Measurements from ENCODE around the gene SWAP70. TPM values are rescaled to one million over a fixed set of nuclear protein-coding genes. Genes with fewer than 3 reads are reported as not detected.
A peak's percentile ranks its signal among the peaks of the same experiment; 100 is the strongest.

Gene SWAP70
- total and polyA plus RNA-seq, 2 of the 13 experiments (the other 11 are each of a cell fraction or from before 2014, with no cell fraction given) = 4.6 to 8.7 TPM

GRCh38 chr11:9765320-9766101, 101.6 kb downstream of the SWAP70 start (continued):
- peak; percentile 58; the same call in 1 of the 2 replicates for TF ChIP-seq ZNF362 (CRISPR knock-in tag; IDR thresholded peaks at IDR 0.05; ENCODE audit: borderline replicate concordance)
- TF ChIP-seq CTCF (CRISPR knock-in tag; IDR thresholded peaks at IDR 0.05) = peak; percentile 28; the same call in 1 of the 2 replicates
- TF ChIP-seq ZNF24 (IDR thresholded peaks at IDR 0.05) = no peak
- TF ChIP-seq ZNF639 (CRISPR knock-in tag; conservative IDR thresholded peaks at IDR 0.05) = 0 out of 2 replicates have a peak, but pooled peaks have one; percentile 35
- TF ChIP-seq LCORL (IDR thresholded peaks at IDR 0.05) = no peak
- TF ChIP-seq LCORL (CRISPR knock-in tag; IDR thresholded peaks at IDR 0.05) = peak; percentile 97
- TF ChIP-seq GRHL1 (CRISPR knock-in tag; conservative IDR thresholded peaks at IDR 0.05) = no peak
- TF ChIP-seq IRF1 (CRISPR knock-in tag; IDR thresholded peaks at IDR 0.05; ENCODE audit: low read depth) = no peak
- peak; percentile 72; the same call in 1 of the 2 replicates for TF ChIP-seq ZNF766 (CRISPR knock-in tag; IDR thresholded peaks at IDR 0.05; ENCODE audit: borderline replicate concordance)
- TF ChIP-seq ZNF878 (CRISPR knock-in tag; IDR thresholded peaks at IDR 0.05) = peak; percentile 61; the same call in 1 of the 2 replicates
- TF ChIP-seq HMGXB4 (CRISPR knock-in tag; IDR thresholded peaks at IDR 0.05; ENCODE audit: borderline replicate concordance in 1 of 2, low read depth in 1 of 2) = peak; percentile 55 to 75; a peak in 3 of 4 replicates
- TF ChIP-seq ZNF468 (CRISPR knock-in tag; IDR thresholded peaks at IDR 0.05) = no peak
- peak; percentile 44; the same call in 1 of the 2 replicates for TF ChIP-seq ZNF891 (CRISPR knock-in tag; IDR thresholded peaks at IDR 0.05)
- TF ChIP-seq RFXAP (CRISPR knock-in tag; IDR thresholded peaks at IDR 0.05; ENCODE audit: borderline replicate concordance) = 0 out of 2 replicates have a peak, but pooled peaks have one; percentile 77
- 0 out of 2 replicates have a peak, but pooled peaks have one; percentile 30 for TF ChIP-seq MIER2 (CRISPR knock-in tag; IDR thresholded peaks at IDR 0.05)
- TF ChIP-seq AKAP8 (CRISPR knock-in tag; IDR thresholded peaks at IDR 0.05) = no peak
- peak; percentile 91 for TF ChIP-seq ZNF510 (CRISPR knock-in tag; IDR thresholded peaks at IDR 0.05; ENCODE audit: low read depth)
- no peak for TF ChIP-seq MLLT10 (CRISPR knock-in tag; IDR thresholded peaks at IDR 0.05)
- TF ChIP-seq PHF5A (CRISPR knock-in tag; IDR thresholded peaks at IDR 0.05; ENCODE audit: low read depth, unreplicated experiment) = no peak
- TF ChIP-seq ATM (IDR thresholded peaks at IDR 0.05; ENCODE audit: borderline replicate concordance) = no peak
